Peyer's patch (tissue), 4 donors: ENCODE measurements around the gene RAPGEF1.

Experiments
- POLR2A ChIP-seq, 2 donors: fragments of 450-650 bp; IDR thresholded peaks; one replicate each; pipeline ENCODE4 v1.5.1; 2017; ENCODE audit warnings: antibody characterized with exemption in 2 of 2, mild to moderate bottlenecking in 2 of 2, moderate library complexity in 2 of 2
- TF ChIP-seq, protein P1 (sequence below), 6 experiments: fragments of 450-650 bp in 4 of 6; fragments of 200-600 bp in 2 of 6; sonication (generic) in 1 of 6; IDR thresholded peaks; one replicate each; pipeline ENCODE4 v1.5.1; 2017 to 2019; ENCODE audit warnings: antibody characterized with exemption in 6 of 6, mild to moderate bottlenecking in 3 of 6, moderate library complexity in 1 of 6

DNA sequence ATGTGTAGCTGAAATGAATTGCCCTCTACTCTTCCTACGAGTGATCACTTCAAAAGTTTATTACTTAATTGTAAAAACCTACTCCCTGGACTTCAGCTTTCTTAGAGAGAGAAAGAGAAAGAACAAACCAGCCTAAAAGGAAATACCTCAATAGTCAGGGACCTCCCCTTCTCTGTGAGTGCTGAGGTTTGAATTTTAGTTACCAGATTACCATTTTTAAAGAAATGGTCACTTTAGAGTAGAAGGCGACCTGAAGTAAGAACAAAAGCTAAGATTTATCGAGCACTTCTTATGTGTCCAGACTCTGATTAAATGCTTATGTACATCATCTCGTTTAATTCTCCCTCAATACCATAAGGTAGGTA, 11.3 kb downstream of the RAPGEF1 start:
- no peak for TF ChIP-seq POLR2A (IDR thresholded peaks at IDR 0.05)
- TF ChIP-seq, protein P1, sequence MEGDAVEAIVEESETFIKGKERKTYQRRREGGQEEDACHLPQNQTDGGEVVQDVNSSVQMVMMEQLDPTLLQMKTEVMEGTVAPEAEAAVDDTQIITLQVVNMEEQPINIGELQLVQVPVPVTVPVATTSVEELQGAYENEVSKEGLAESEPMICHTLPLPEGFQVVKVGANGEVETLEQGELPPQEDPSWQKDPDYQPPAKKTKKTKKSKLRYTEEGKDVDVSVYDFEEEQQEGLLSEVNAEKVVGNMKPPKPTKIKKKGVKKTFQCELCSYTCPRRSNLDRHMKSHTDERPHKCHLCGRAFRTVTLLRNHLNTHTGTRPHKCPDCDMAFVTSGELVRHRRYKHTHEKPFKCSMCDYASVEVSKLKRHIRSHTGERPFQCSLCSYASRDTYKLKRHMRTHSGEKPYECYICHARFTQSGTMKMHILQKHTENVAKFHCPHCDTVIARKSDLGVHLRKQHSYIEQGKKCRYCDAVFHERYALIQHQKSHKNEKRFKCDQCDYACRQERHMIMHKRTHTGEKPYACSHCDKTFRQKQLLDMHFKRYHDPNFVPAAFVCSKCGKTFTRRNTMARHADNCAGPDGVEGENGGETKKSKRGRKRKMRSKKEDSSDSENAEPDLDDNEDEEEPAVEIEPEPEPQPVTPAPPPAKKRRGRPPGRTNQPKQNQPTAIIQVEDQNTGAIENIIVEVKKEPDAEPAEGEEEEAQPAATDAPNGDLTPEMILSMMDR (IDR thresholded peaks at IDR 0.05) = no peak
